Measurements from ENCODE around the gene HOXD3. TPM values are rescaled to one million over a fixed set of nuclear protein-coding genes. Genes with fewer than 3 reads are reported as not detected.
A peak's percentile ranks its signal among the peaks of the same experiment; 100 is the strongest.

HOXD3 gene
- total RNA-seq, 1 donor = 1.1 TPM

DNA sequence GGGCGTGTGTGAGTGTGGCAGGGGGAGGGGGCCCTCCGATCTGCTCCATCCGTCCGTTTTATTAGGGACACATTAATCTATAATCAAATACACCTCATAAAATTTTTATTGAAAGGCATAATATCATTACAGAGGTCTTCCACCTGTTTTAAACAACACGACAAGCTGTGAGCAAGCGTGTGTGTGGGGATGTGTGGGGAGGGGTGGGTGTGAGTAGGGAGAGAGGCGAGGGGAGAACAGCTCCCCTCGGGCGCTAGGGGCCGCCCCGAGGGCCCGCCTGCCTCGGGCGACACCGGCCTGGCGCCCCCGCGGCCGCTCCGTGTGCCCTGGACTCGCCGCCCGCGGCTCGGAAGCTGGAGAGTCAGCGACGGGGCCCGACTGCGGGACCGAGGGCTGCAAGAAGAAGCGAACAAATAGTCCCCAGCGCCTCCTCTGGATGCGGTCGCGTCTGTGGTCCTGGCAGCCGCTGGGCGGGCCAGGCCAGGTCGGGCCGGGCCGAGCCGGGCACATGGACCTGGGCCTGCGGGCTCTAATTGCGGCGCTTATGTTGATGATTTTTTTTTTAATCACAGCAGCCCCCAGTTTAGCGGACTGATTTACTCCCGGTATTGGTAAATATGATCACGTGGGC lies 34.9 kb upstream of the HOXD3 start:
- DNase-seq (ENCODE audit: insufficient read length, low spot score, missing footprints) = peak; percentile 92
- peak overlapping the region; percentile 76 for H3K4me3 ChIP-seq (ENCODE audit: insufficient read depth, low read length)

DNA sequence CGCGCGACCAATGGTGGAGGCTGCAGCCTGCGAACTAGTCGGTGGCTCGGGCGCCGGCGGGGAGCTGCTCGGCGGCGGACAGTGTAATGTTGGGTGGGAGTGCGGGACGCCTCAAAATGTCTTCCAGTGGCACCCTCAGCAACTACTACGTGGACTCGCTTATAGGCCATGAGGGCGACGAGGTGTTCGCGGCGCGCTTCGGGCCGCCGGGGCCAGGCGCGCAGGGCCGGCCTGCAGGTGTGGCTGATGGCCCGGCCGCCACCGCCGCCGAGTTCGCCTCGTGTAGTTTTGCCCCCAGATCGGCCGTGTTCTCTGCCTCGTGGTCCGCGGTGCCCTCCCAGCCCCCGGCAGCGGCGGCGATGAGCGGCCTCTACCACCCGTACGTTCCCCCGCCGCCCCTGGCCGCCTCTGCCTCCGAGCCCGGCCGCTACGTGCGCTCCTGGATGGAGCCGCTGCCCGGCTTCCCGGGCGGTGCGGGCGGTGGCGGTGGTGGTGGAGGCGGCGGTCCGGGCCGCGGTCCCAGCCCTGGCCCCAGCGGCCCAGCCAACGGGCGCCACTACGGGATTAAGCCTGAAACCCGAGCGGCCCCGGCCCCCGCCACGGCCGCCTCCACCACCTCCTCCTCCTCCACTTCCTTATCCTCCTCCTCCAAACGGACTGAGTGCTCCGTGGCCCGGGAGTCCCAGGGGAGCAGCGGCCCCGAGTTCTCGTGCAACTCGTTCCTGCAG lies 34.3 kb upstream of the HOXD3 start, which contains the start of gene HOXD9:
HOXD9 (plus strand) TSS at position 37 of the 728 bp plus-strand sequence; CDS start at position 87, 50 bp downstream.
- H2AFZ ChIP-seq (ENCODE audit: low read length) = peak within 1 kb of the TSS; percentile 76
- H3K27me3 ChIP-seq (ENCODE audit: insufficient read depth, low read length) = peaks cover 64% of the 10 kb centered on the region
- no peaks in the 10 kb centered on the region for H3K9me3 ChIP-seq (ENCODE audit: low read depth, low read length)
- H3K4me2 ChIP-seq (ENCODE audit: insufficient read depth, low read length) = peak within 1 kb of the TSS; percentile 87
- DNase-seq (ENCODE audit: insufficient read length, low spot score, missing footprints) = peak; percentile 97
- H3K27ac ChIP-seq (ENCODE audit: low read depth, low read length) = no peak within 1 kb of the TSS
- H4K20me1 ChIP-seq (ENCODE audit: insufficient read depth, low read length) = no peaks in the 10 kb centered on the region
- peaks cover 9% of the 10 kb centered on the region for H3K4me1 ChIP-seq (ENCODE audit: insufficient read depth, low read length)
- no peak for TF ChIP-seq CTCF (IDR thresholded peaks at IDR 0.05; ENCODE audit: extremely low read depth, low read depth, low read length)
- H3K4me3 ChIP-seq (ENCODE audit: insufficient read depth, low read length) = peak within 1 kb of the TSS; percentile 76
- H3K79me2 ChIP-seq (ENCODE audit: insufficient read depth, low read length) = no peaks in the 10 kb centered on the region
- H3K36me3 ChIP-seq (ENCODE audit: insufficient read depth, low read length) = no peaks in the 10 kb centered on the region

More for the DNA sequence above, 34.9 kb upstream of the HOXD3 start:
- Histone ChIP-seq H3K27ac (ENCODE audit: low read depth, low read length) (no peak overlapping the region), H3K27me3 (ENCODE audit: insufficient read depth, low read length) (peaks cover 71% of the 10 kb centered on the region), H3K4me1 (ENCODE audit: insufficient read depth, low read length) (peaks cover 6% of the 10 kb centered on the region), H3K9me3 (ENCODE audit: low read depth, low read length) (no peaks in the 10 kb centered on the region), H4K20me1 (ENCODE audit: insufficient read depth, low read length) (no peaks in the 10 kb centered on the region), H3K4me2 (ENCODE audit: insufficient read depth, low read length) (peak overlapping the region; percentile 87), H2AFZ (ENCODE audit: low read length) (peak overlapping the region; percentile 76), H3K79me2 (ENCODE audit: insufficient read depth, low read length) (no peaks in the 10 kb centered on the region), H3K36me3 (ENCODE audit: insufficient read depth, low read length) (no peaks in the 10 kb centered on the region)
- TF ChIP-seq CTCF (IDR thresholded peaks at IDR 0.05; ENCODE audit: extremely low read depth, low read depth, low read length) = no peak

DNA sequence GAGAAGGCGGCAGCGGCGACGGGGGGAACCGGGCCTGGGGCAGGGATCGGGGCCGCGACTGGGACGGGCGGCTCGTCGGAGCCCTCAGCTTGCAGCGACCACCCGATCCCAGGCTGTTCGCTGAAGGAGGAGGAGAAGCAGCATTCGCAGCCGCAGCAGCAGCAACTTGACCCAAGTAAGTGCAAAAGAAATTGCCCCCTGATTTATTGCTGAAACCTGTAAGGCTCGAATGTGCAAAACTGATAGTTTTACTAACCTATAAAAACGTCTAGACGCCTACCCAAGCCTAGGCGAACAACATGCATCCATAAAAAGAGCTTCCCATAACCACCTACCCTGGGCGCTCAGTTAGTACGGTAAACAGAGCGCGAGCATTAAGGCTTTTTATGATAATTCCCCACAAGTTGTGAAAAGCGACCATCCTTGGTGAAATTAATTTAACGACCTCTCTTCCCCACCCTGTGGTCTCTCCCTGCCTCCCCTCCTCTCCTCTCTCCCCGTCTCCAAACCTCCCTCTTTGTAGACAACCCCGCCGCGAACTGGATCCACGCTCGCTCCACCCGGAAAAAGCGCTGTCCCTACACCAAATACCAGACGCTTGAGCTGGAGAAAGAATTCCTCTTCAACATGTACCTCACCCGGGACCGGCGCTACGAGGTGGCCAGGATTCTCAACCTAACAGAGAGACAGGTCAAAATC lies 33.5 kb upstream of the HOXD3 start:
- DNase-seq (ENCODE audit: insufficient read length, low spot score, missing footprints) = peak; percentile 74
- Histone ChIP-seq H2AFZ (ENCODE audit: low read length) (peak overlapping the region; percentile 29), H3K4me1 (ENCODE audit: insufficient read depth, low read length) (peaks cover 17% of the 10 kb centered on the region), H3K79me2 (ENCODE audit: insufficient read depth, low read length) (no peaks in the 10 kb centered on the region), H3K36me3 (ENCODE audit: insufficient read depth, low read length) (no peaks in the 10 kb centered on the region), H3K4me3 (ENCODE audit: insufficient read depth, low read length) (peak overlapping the region; percentile 76), H3K4me2 (ENCODE audit: insufficient read depth, low read length) (peak overlapping the region; percentile 87), H4K20me1 (ENCODE audit: insufficient read depth, low read length) (no peaks in the 10 kb centered on the region), H3K27me3 (ENCODE audit: insufficient read depth, low read length) (peaks cover 57% of the 10 kb centered on the region), H3K9me3 (ENCODE audit: low read depth, low read length) (no peaks in the 10 kb centered on the region), H3K27ac (ENCODE audit: low read depth, low read length) (no peak overlapping the region)
- no peak for TF ChIP-seq CTCF (IDR thresholded peaks at IDR 0.05; ENCODE audit: extremely low read depth, low read depth, low read length)

All from osteoblast (primary cell).